ENCODE measurements around the gene FYN. TPM values are rescaled to one million over a fixed set of nuclear protein-coding genes. Genes with fewer than 3 reads are reported as not detected.

The FYN gene
- polyA plus RNA-seq, 4 donors: 17.9 to 33.8 (median 24.8) TPM

- no peaks in the 10 kb centered on the region for H3K9me3 ChIP-seq (ENCODE audit: control insufficient read depth in 2 of 2, insufficient read depth in 1 of 2, low read depth in 1 of 2, low read length in 1 of 2)
- FAIRE-seq: no peak
- H3K4me3 ChIP-seq (ENCODE audit: low read depth in 1 of 3, low read length in 3 of 3): no peak overlapping the region
- no peaks in the 10 kb centered on the region for H3K27me3 ChIP-seq (ENCODE audit: control insufficient read depth in 3 of 3, insufficient read depth in 3 of 3, low read length in 3 of 3)
- no peak for DNase-seq
- peaks cover 0 to 3% (median 0%) of the 10 kb centered on the region in 3 donors for H3K4me1 ChIP-seq (ENCODE audit: control insufficient read depth in 3 of 3, insufficient read depth in 2 of 3, low read depth in 1 of 3, low read length in 2 of 3)
- H3K36me3 ChIP-seq (ENCODE audit: control insufficient read depth in 3 of 3, insufficient read depth in 2 of 3, low read depth in 1 of 3, low read length in 3 of 3): peaks cover 0 to 2% (median 0%) of the 10 kb centered on the region in 3 donors
- peak overlapping the region in 1 of 3 donors; percentile 19 for H3K27ac ChIP-seq (ENCODE audit: low read depth in 1 of 3, low read length in 2 of 3)
- WGBS, 3 donors: 74 to 89% (median 78%) methylated on average over 3 of the region's 3 CpGs
These were observed 135.1 kb downstream of the FYN start for GRCh38 chr6:111738156-111738555.

GRCh38 chr6:111737065-111737521 lies 136.2 kb downstream of the FYN start:
- peaks cover 0 to 3% (median 0%) of the 10 kb centered on the region in 3 donors for H3K4me1 ChIP-seq (ENCODE audit: control insufficient read depth in 3 of 3, insufficient read depth in 2 of 3, low read depth in 1 of 3, low read length in 2 of 3)
- peaks cover 0 to 7% (median 0%) of the 10 kb centered on the region in 3 donors for H3K36me3 ChIP-seq (ENCODE audit: control insufficient read depth in 3 of 3, insufficient read depth in 2 of 3, low read depth in 1 of 3, low read length in 3 of 3)
- peak overlapping the region in 1 of 3 donors; percentile 23 for H3K27ac ChIP-seq (ENCODE audit: low read depth in 1 of 3, low read length in 2 of 3)
- FAIRE-seq (no peak), DNase-seq (no peak)
- 37 to 58% (median 53%) methylated on average over 3 of the region's 3 CpGs for WGBS, 3 donors
- peaks cover 0 to 8% of the 10 kb centered on the region in 2 donors for H3K9me3 ChIP-seq (ENCODE audit: control insufficient read depth in 2 of 2, insufficient read depth in 1 of 2, low read depth in 1 of 2, low read length in 1 of 2)
- no peaks in the 10 kb centered on the region for H3K27me3 ChIP-seq (ENCODE audit: control insufficient read depth in 3 of 3, insufficient read depth in 3 of 3, low read length in 3 of 3)
- H3K4me3 ChIP-seq (ENCODE audit: low read depth in 1 of 3, low read length in 3 of 3): no peak overlapping the region

DNA sequence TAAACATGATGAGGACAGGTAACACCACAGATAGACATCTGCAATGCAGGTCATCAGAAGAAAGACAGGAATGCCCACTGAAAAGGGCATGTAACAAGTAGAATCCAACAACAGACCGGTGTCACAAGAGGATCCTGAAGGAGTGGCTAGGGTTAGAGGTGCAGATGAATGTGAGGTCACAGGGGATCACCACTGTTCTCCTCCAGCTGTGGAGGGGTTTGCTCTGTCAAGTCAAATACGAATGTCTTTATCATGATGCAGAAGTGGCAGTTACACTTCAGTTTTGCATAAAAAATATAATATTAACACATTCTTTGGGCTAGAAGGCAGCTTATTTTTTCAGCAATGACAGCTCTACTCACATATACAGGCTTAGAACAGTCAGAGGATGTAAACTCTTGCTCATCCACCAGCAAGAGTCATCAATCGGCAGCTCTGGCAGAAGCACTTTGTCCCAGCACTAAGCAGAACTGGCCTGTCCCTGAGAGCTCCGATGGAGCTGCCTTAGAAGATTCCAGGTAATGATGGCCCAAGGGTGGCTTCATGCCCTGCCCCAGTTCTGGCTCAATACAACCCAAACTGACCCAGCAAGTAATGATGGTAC lies 137.1 kb downstream of the FYN start:
- H3K27me3 ChIP-seq (ENCODE audit: control insufficient read depth in 3 of 3, insufficient read depth in 3 of 3, low read length in 3 of 3): no peaks in the 10 kb centered on the region
- 80 to 92% (median 86%) methylated on average over 4 of the region's 4 CpGs for WGBS, 3 donors
- H3K36me3 ChIP-seq (ENCODE audit: control insufficient read depth in 3 of 3, insufficient read depth in 2 of 3, low read depth in 1 of 3, low read length in 3 of 3): peaks cover 0 to 7% (median 0%) of the 10 kb centered on the region in 3 donors
- H3K27ac ChIP-seq (ENCODE audit: low read depth in 1 of 3, low read length in 2 of 3): peak overlapping the region in 1 of 3 donors; percentile 32
- H3K4me1 ChIP-seq (ENCODE audit: control insufficient read depth in 3 of 3, insufficient read depth in 2 of 3, low read depth in 1 of 3, low read length in 2 of 3): peaks cover 0 to 3% (median 0%) of the 10 kb centered on the region in 3 donors
- FAIRE-seq (no peak), DNase-seq (no peak)
- no peak overlapping the region for H3K4me3 ChIP-seq (ENCODE audit: low read depth in 1 of 3, low read length in 3 of 3)
- peaks cover 0 to 8% of the 10 kb centered on the region in 2 donors for H3K9me3 ChIP-seq (ENCODE audit: control insufficient read depth in 2 of 2, insufficient read depth in 1 of 2, low read depth in 1 of 2, low read length in 1 of 2)

DNA sequence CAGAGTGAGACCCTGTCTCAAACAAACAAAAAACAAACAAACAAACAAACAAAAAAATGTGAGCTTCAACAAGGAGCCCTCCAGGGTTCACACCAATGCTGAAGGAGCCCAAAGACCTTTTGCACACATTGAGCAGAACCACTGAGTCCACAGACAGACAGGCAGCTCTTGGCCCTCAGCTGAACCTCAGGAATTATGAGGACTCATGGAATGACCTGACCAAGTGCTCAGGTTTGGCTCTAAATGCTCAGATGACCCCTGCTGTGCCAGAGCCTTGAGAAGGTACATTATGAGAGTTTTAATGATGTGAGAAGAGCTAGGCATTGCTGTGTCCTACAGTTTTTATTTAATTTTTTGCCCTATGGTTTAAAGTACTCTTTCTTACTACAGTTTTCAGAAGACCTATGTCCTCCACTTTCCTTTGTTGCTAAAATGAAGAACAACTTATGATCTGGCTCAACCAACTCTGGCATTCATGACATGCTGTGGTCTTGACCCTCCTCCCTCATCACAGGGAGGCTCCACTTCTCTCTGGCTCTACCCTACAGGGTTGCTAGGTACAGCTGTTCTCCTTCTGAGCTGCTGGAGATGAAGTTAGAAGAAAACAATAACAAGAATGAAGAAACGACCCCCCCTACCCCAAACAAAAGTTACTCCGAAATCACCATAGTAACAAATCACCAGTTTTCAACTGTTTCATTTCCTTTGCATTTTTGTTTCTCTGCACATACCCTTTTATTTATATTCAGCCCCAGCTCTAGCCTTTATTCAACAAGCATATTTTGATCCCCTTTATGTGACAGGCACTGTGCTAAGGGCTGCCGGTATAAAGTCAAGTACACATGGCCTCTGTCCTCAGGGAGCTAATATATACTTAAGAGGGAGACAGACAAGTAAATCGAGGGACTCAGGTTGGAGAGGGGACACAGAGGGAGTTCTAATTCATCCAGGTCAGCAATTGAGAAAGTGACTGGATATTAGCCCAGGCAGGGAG lies 138.9 kb downstream of the FYN start:
- Histone ChIP-seq H3K27me3 (ENCODE audit: control insufficient read depth in 3 of 3, insufficient read depth in 3 of 3, low read length in 3 of 3) (no peaks in the 10 kb centered on the region), H3K9me3 (ENCODE audit: control insufficient read depth in 2 of 2, insufficient read depth in 1 of 2, low read depth in 1 of 2, low read length in 1 of 2) (peaks cover 0 to 8% of the 10 kb centered on the region in 2 donors), H3K4me3 (ENCODE audit: low read depth in 1 of 3, low read length in 3 of 3) (no peak overlapping the region), H3K36me3 (ENCODE audit: control insufficient read depth in 3 of 3, insufficient read depth in 2 of 3, low read depth in 1 of 3, low read length in 3 of 3) (peaks cover 0 to 7% (median 0%) of the 10 kb centered on the region in 3 donors), H3K27ac (ENCODE audit: low read depth in 1 of 3, low read length in 2 of 3) (no peak overlapping the region), H3K4me1 (ENCODE audit: control insufficient read depth in 3 of 3, insufficient read depth in 2 of 3, low read depth in 1 of 3, low read length in 2 of 3) (peaks cover 0 to 6% (median 0%) of the 10 kb centered on the region in 3 donors)
- DNase-seq (no peak), FAIRE-seq (no peak)
- 52 to 67% (median 66%) methylated on average over 4 of the region's 4 CpGs for WGBS, 3 donors

DNA sequence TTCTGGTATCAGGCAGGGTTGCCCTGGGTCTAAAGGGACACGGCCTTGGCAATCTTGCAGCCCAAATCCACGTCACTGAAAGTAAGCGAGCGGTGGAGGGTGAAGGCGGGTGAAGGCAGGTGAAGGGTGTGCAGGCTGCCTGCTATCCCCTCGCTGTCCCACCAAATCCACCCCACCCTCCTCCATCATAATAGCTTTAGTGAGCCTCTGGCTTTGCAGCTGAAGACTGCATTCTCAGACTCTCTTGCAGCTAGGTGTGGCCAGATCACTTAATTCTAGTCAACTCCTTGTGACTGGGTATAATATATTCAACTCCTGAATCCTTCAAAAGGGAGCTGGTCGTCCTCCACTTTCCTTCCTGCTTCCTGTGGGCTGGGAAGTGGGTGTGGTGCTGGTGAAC lies 140.9 kb downstream of the FYN start:
- 89 to 94% (median 92%) methylated on average over 7 of the region's 7 CpGs for WGBS, 3 donors
- H3K27ac ChIP-seq (ENCODE audit: low read depth in 1 of 3, low read length in 2 of 3): no peak overlapping the region
- H3K9me3 ChIP-seq (ENCODE audit: control insufficient read depth in 2 of 2, insufficient read depth in 1 of 2, low read depth in 1 of 2, low read length in 1 of 2): peaks cover 0 to 8% of the 10 kb centered on the region in 2 donors
- DNase-seq (no peak), FAIRE-seq (no peak)
- no peaks in the 10 kb centered on the region for H3K27me3 ChIP-seq (ENCODE audit: control insufficient read depth in 3 of 3, insufficient read depth in 3 of 3, low read length in 3 of 3)
- peaks cover 0 to 5% (median 0%) of the 10 kb centered on the region in 3 donors for H3K4me1 ChIP-seq (ENCODE audit: control insufficient read depth in 3 of 3, insufficient read depth in 2 of 3, low read depth in 1 of 3, low read length in 2 of 3)
- peaks cover 0 to 5% (median 0%) of the 10 kb centered on the region in 3 donors for H3K36me3 ChIP-seq (ENCODE audit: control insufficient read depth in 3 of 3, insufficient read depth in 2 of 3, low read depth in 1 of 3, low read length in 3 of 3)
- no peak overlapping the region for H3K4me3 ChIP-seq (ENCODE audit: low read depth in 1 of 3, low read length in 3 of 3)

- Histone ChIP-seq H3K4me1 (ENCODE audit: control insufficient read depth in 3 of 3, insufficient read depth in 2 of 3, low read depth in 1 of 3, low read length in 2 of 3) (peaks cover 0 to 2% (median 0%) of the 10 kb centered on the region in 3 donors), H3K9me3 (ENCODE audit: control insufficient read depth in 2 of 2, insufficient read depth in 1 of 2, low read depth in 1 of 2, low read length in 1 of 2) (peaks cover 0 to 8% of the 10 kb centered on the region in 2 donors), H3K27me3 (ENCODE audit: control insufficient read depth in 3 of 3, insufficient read depth in 3 of 3, low read length in 3 of 3) (no peaks in the 10 kb centered on the region), H3K4me3 (ENCODE audit: low read depth in 1 of 3, low read length in 3 of 3) (no peak overlapping the region), H3K36me3 (ENCODE audit: control insufficient read depth in 3 of 3, insufficient read depth in 2 of 3, low read depth in 1 of 3, low read length in 3 of 3) (peaks cover 0 to 5% (median 0%) of the 10 kb centered on the region in 3 donors), H3K27ac (ENCODE audit: low read depth in 1 of 3, low read length in 2 of 3) (no peak overlapping the region)
- FAIRE-seq (no peak), DNase-seq (no peak)
- 67 to 72% (median 70%) methylated on average over 6 of the region's 6 CpGs for WGBS, 3 donors
These were observed 141.6 kb downstream of the FYN start for GRCh38 chr6:111731456-111732195.

DNA sequence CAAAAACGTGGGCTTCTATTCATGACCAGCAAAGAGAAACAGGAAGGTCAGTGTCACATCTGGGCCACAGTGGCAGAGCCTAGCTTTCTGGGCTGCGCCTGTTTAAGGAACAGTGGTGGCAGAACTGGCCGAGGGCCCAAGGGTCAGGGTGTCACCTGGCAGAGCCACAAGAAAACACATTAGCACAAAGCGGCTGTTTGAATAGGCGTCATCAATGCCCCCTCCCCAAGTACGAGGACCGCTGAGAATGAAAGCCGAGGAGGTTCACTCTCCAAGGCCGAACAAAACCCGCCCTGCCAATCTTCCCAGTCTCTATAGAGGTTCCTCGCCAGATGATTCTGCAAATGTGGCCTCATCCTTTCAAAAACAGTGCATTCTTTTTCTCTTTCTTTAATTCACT lies 142.4 kb downstream of the FYN start:
- Histone ChIP-seq H3K36me3 (ENCODE audit: control insufficient read depth in 3 of 3, insufficient read depth in 2 of 3, low read depth in 1 of 3, low read length in 3 of 3) (peaks cover 0 to 5% (median 0%) of the 10 kb centered on the region in 3 donors), H3K4me3 (ENCODE audit: low read depth in 1 of 3, low read length in 3 of 3) (no peak overlapping the region), H3K4me1 (ENCODE audit: control insufficient read depth in 3 of 3, insufficient read depth in 2 of 3, low read depth in 1 of 3, low read length in 2 of 3) (peaks cover 0 to 2% (median 0%) of the 10 kb centered on the region in 3 donors), H3K27ac (ENCODE audit: low read depth in 1 of 3, low read length in 2 of 3) (no peak overlapping the region), H3K9me3 (ENCODE audit: control insufficient read depth in 2 of 2, insufficient read depth in 1 of 2, low read depth in 1 of 2, low read length in 1 of 2) (peaks cover 0 to 8% of the 10 kb centered on the region in 2 donors), H3K27me3 (ENCODE audit: control insufficient read depth in 3 of 3, insufficient read depth in 3 of 3, low read length in 3 of 3) (no peaks in the 10 kb centered on the region)
- FAIRE-seq (no peak), DNase-seq (no peak)
- 51 to 76% (median 70%) methylated on average over 11 of the region's 11 CpGs for WGBS, 3 donors

DNA sequence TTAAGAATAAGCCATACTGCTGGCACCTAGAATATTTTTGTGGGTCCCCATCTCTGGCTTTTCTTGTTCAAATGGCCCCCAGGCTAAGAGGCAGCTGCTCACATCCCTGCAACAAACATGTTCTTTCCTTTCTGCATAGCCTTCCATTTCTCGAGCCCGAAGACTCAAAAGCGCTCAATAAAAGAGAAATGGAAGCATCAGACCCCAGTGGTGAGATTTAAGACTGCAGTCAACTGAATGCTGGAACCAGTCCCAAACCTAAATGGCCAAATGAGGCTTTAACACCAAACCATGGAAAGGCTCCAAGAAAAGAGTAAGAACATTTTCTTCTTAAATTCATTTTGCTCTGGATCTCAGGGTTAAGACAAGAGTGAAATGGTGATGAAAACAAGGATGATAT lies 145.4 kb downstream of the FYN start:
- H3K4me3 ChIP-seq (ENCODE audit: low read depth in 1 of 3, low read length in 3 of 3): no peak overlapping the region
- H3K36me3 ChIP-seq (ENCODE audit: control insufficient read depth in 3 of 3, insufficient read depth in 2 of 3, low read depth in 1 of 3, low read length in 3 of 3): peaks cover 0 to 5% (median 0%) of the 10 kb centered on the region in 3 donors
- 84 to 86% (median 86%) methylated on average over 3 of the region's 3 CpGs for WGBS, 3 donors
- H3K4me1 ChIP-seq (ENCODE audit: control insufficient read depth in 3 of 3, insufficient read depth in 2 of 3, low read depth in 1 of 3, low read length in 2 of 3): peaks cover 0 to 2% (median 0%) of the 10 kb centered on the region in 3 donors
- H3K27me3 ChIP-seq (ENCODE audit: control insufficient read depth in 3 of 3, insufficient read depth in 3 of 3, low read length in 3 of 3): no peaks in the 10 kb centered on the region
- FAIRE-seq (no peak), DNase-seq (no peak)
- no peak overlapping the region for H3K27ac ChIP-seq (ENCODE audit: low read depth in 1 of 3, low read length in 2 of 3)
- peaks cover 0 to 7% of the 10 kb centered on the region in 2 donors for H3K9me3 ChIP-seq (ENCODE audit: control insufficient read depth in 2 of 2, insufficient read depth in 1 of 2, low read depth in 1 of 2, low read length in 1 of 2)
